IPS-18c (cell line): ENCODE results near the gene CISD1.
A peak's percentile ranks its signal among the peaks of the same experiment; 100 is the strongest.

ENCODE experiments used
- H3K4me3 ChIP-seq: 2 replicates; pipeline ENCODE4 v1.7.0; 2013; ENCODE audit warnings: low read depth, mild to moderate bottlenecking, low read length, moderate library complexity; ENCODE audit not compliant: insufficient read depth
- H3K9me3 ChIP-seq: one replicate; pipeline ENCODE4 v1.6.1; 2013; ENCODE audit warnings: mild to moderate bottlenecking, low read length, moderate library complexity; ENCODE audit not compliant: control insufficient read depth, insufficient read depth

CISD1 gene

GRCh38 chr10:58258977-58259692 lies 9.8 kb upstream of the CISD1 start:
- no peaks in the 10 kb centered on the region for H3K9me3 ChIP-seq
- no peak overlapping the region for H3K4me3 ChIP-seq

GRCh38 chr10:58260334-58260733 lies 8.6 kb upstream of the CISD1 start:
- no peaks in the 10 kb centered on the region for H3K9me3 ChIP-seq
- H3K4me3 ChIP-seq, result no peak overlapping the region

- Histone ChIP-seq H3K4me3 (no peak overlapping the region), H3K9me3 (no peaks in the 10 kb centered on the region)
These were observed 6.2 kb upstream of the CISD1 start for GRCh38 chr10:58262766-58263165.

- H3K9me3 ChIP-seq, result no peaks in the 10 kb centered on the region
- no peak overlapping the region for H3K4me3 ChIP-seq
These were observed 4.2 kb upstream of the CISD1 start for GRCh38 chr10:58264780-58265179.

- Histone ChIP-seq H3K4me3 (no peak overlapping the region), H3K9me3 (no peaks in the 10 kb centered on the region)
These were observed 3.7 kb upstream of the CISD1 start for GRCh38 chr10:58265249-58265648.

GRCh38 chr10:58266003-58266825 lies 2.7 kb upstream of the CISD1 start:
- peak overlapping the region; percentile 74; the same call in 1 of the 2 replicates for H3K4me3 ChIP-seq
- no peaks in the 10 kb centered on the region for H3K9me3 ChIP-seq

GRCh38 chr10:58266826-58267712 lies 1.9 kb upstream of the CISD1 start:
- Histone ChIP-seq H3K9me3 (no peaks in the 10 kb centered on the region), H3K4me3 (peak overlapping the region; percentile 74)

- Histone ChIP-seq H3K9me3 (no peaks in the 10 kb centered on the region), H3K4me3 (peak within 1 kb of the TSS; percentile 74)
These were observed 1.1 kb upstream of the CISD1 start, which contains the start of gene IPMK for GRCh38 chr10:58267713-58268453. Gene IPMK, minus strand, starts transcription at chr10:58267894. Its CDS starts 283 bp downstream, at chr10:58267611.

- H3K4me3 ChIP-seq, result peak overlapping the region; percentile 74
- H3K9me3 ChIP-seq, result no peaks in the 10 kb centered on the region
These were observed 462 bp upstream of the CISD1 start for GRCh38 chr10:58268454-58268945.

GRCh38 chr10:58269782-58270290 lies 874 bp downstream of the CISD1 start:
- no peaks in the 10 kb centered on the region for H3K9me3 ChIP-seq
- peak overlapping the region; percentile 79 for H3K4me3 ChIP-seq

GRCh38 chr10:58275261-58275660 lies 6.3 kb downstream of the CISD1 start:
- Histone ChIP-seq H3K4me3 (no peak overlapping the region), H3K9me3 (no peaks in the 10 kb centered on the region)

GRCh38 chr10:58275908-58276307 lies 6.9 kb downstream of the CISD1 start:
- H3K4me3 ChIP-seq, result no peak overlapping the region
- H3K9me3 ChIP-seq, result no peaks in the 10 kb centered on the region

GRCh38 chr10:58278274-58278961 lies 9.5 kb downstream of the CISD1 start:
- Histone ChIP-seq H3K9me3 (no peaks in the 10 kb centered on the region), H3K4me3 (no peak overlapping the region)

GRCh38 chr10:58278962-58279307 lies 10.0 kb downstream of the CISD1 start:
- Histone ChIP-seq H3K4me3 (no peak overlapping the region), H3K9me3 (no peaks in the 10 kb centered on the region)

- H3K4me3 ChIP-seq, result no peak overlapping the region
- H3K9me3 ChIP-seq, result no peaks in the 10 kb centered on the region
These were observed 11.5 kb downstream of the CISD1 start for GRCh38 chr10:58280477-58280876.

GRCh38 chr10:58281092-58281752 lies 12.3 kb downstream of the CISD1 start:
- Histone ChIP-seq H3K4me3 (no peak overlapping the region), H3K9me3 (no peaks in the 10 kb centered on the region)
